ENCODE data around the gene AK1. TPM values are rescaled to one million over a fixed set of nuclear protein-coding genes. Genes with fewer than 3 reads are reported as not detected.

Gene AK1
- total and polyA plus RNA-seq, 2 of the 13 experiments (the other 11 are each of a cell fraction or from before 2014, with no cell fraction given), result 19.1 to 32.8 TPM

GRCh38 chr9:127903557-127904475, 26.3 kb upstream of the AK1 start (continued):
- no peak for TF ChIP-seq PHB2 (IDR thresholded peaks at IDR 0.05; ENCODE audit: partially characterized antibody)
- TF ChIP-seq HNRNPL (IDR thresholded peaks at IDR 0.05; ENCODE audit: low read depth, low read length), result peak; percentile 79
- TF ChIP-seq SMYD3 (CRISPR knock-in tag; IDR thresholded peaks at IDR 0.05), result no peak
- TF ChIP-seq ZNF34 (CRISPR knock-in tag; IDR thresholded peaks at IDR 0.05; ENCODE audit: borderline replicate concordance), result no peak
- TF ChIP-seq ZNF816 (CRISPR knock-in tag; IDR thresholded peaks at IDR 0.05; ENCODE audit: borderline replicate concordance), result peak; percentile 51; the same call in 1 of the 2 replicates
- no peak for TF ChIP-seq SP1 (IDR thresholded peaks at IDR 0.05)
- TF ChIP-seq SP1 (CRISPR knock-in tag; IDR thresholded peaks at IDR 0.05), result peak; percentile 44; the same call in 1 of the 2 replicates
- TF ChIP-seq PLRG1 (conservative IDR thresholded peaks at IDR 0.05), result no peak
- no peak for TF ChIP-seq THYN1 (CRISPR knock-in tag; IDR thresholded peaks at IDR 0.05; ENCODE audit: borderline replicate concordance, low read depth)
- peak; percentile 38; the same call in 1 of the 2 replicates for TF ChIP-seq ZMYM3 (CRISPR knock-in tag; IDR thresholded peaks at IDR 0.05)
- peak; percentile 32; the same call in 1 of the 2 replicates for TF ChIP-seq ZBTB10 (CRISPR knock-in tag; IDR thresholded peaks at IDR 0.05; ENCODE audit: borderline replicate concordance)
- no peak for TF ChIP-seq ZNF577 (CRISPR knock-in tag; IDR thresholded peaks at IDR 0.05; ENCODE audit: borderline replicate concordance, low read depth)
- TF ChIP-seq UBTF (CRISPR knock-in tag; IDR thresholded peaks at IDR 0.05), result peak; percentile 60
- TF ChIP-seq ZNF20 (CRISPR knock-in tag; IDR thresholded peaks at IDR 0.05), result no peak
- TF ChIP-seq MAFK (conservative IDR thresholded peaks at IDR 0.05 in 1 of 2, IDR thresholded peaks at IDR 0.05 in 1 of 2; ENCODE audit: low read length in 2 of 2), result no peak
- TF ChIP-seq, protein P1, sequence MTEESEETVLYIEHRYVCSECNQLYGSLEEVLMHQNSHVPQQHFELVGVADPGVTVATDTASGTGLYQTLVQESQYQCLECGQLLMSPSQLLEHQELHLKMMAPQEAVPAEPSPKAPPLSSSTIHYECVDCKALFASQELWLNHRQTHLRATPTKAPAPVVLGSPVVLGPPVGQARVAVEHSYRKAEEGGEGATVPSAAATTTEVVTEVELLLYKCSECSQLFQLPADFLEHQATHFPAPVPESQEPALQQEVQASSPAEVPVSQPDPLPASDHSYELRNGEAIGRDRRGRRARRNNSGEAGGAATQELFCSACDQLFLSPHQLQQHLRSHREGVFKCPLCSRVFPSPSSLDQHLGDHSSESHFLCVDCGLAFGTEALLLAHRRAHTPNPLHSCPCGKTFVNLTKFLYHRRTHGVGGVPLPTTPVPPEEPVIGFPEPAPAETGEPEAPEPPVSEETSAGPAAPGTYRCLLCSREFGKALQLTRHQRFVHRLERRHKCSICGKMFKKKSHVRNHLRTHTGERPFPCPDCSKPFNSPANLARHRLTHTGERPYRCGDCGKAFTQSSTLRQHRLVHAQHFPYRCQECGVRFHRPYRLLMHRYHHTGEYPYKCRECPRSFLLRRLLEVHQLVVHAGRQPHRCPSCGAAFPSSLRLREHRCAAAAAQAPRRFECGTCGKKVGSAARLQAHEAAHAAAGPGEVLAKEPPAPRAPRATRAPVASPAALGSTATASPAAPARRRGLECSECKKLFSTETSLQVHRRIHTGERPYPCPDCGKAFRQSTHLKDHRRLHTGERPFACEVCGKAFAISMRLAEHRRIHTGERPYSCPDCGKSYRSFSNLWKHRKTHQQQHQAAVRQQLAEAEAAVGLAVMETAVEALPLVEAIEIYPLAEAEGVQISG (CRISPR knock-in tag; IDR thresholded peaks at IDR 0.05), result peak; percentile 65
- TF ChIP-seq, protein P2, sequence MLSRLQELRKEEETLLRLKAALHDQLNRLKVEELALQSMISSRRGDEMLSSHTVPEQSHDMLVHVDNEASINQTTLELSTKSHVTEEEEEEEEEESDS (CRISPR knock-in tag; IDR thresholded peaks at IDR 0.05; ENCODE audit: borderline replicate concordance), result no peak
- TF ChIP-seq GRHL1 (CRISPR knock-in tag; conservative IDR thresholded peaks at IDR 0.05), result no peak

Measured in HepG2 (cell line).